Cardiac fibroblast (primary cell): ENCODE measurements around the gene OLFM1.

Experiments used
- DNase-seq, 2 donors: peaks; one replicate each; pipeline versions ENCODE4 v3.0.0 to v3.0.0-alpha.2; 2010; ENCODE audit warnings: low read depth in 2 of 2
- H3K4me3 ChIP-seq, 2 donors: replicated peaks in 1 of 2; 1 replicate in 1 of 2; 2 replicates in 1 of 2; pipeline ENCODE4 v1.5.1; 2011; ENCODE audit warnings: low read depth in 2 of 2, low read length in 2 of 2, mild to moderate bottlenecking in 2 of 2, moderate library complexity in 1 of 2
- TF ChIP-seq, protein P1 (sequence below): IDR thresholded peaks from one replicate; pipeline ENCODE4 v1.5.1; 2011; ENCODE audit warnings: low read depth, mild to moderate bottlenecking, low read length, inconsistent platforms

Gene OLFM1

DNA sequence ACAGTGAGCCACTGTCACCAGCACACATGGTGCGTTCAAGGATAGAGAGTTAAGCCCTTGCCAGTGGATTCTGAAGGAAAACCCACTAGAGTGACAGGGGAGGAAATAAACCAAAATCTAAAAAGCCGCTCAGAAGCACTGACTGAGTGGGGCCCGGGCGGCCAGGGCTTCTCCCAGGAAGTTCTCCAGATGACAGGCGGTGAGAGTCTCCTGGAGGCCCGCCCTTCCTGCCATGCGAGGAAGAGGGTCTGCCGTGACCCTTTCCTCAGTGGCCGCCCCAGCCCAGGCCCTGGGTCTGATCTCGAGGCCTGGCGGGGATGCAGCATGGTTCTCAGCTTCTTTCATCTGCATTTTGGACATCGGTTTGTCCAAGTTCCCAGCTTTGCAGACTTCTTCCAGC, 14.9 kb downstream of the OLFM1 start:
- DNase-seq: no peak
- TF ChIP-seq, protein P1, sequence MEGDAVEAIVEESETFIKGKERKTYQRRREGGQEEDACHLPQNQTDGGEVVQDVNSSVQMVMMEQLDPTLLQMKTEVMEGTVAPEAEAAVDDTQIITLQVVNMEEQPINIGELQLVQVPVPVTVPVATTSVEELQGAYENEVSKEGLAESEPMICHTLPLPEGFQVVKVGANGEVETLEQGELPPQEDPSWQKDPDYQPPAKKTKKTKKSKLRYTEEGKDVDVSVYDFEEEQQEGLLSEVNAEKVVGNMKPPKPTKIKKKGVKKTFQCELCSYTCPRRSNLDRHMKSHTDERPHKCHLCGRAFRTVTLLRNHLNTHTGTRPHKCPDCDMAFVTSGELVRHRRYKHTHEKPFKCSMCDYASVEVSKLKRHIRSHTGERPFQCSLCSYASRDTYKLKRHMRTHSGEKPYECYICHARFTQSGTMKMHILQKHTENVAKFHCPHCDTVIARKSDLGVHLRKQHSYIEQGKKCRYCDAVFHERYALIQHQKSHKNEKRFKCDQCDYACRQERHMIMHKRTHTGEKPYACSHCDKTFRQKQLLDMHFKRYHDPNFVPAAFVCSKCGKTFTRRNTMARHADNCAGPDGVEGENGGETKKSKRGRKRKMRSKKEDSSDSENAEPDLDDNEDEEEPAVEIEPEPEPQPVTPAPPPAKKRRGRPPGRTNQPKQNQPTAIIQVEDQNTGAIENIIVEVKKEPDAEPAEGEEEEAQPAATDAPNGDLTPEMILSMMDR: no peak
- H3K4me3 ChIP-seq: no peak overlapping the region

DNA sequence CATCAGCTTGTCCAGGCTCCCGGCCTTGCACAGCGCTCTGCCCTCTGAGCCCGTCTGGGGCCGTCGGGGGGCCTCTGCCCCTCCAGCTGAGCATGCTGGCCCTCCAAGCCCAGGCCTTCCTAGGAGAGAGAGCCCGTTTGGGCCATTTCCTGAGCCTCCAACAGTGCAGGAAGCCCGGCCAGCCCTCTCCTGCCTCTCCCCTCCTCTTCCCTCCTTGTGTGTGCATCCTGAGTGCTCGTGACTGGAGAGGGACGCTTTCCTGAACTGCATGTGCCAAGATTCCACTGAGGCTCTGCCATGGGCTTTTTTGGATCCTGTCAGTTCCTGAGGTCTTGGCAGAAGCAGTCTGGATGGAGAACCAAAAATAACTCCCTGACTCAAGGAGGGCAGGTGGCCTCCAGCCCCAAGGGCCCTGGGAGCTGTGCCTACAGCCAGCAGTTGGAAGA, 15.6 kb downstream of the OLFM1 start:
- H3K4me3 ChIP-seq: no peak overlapping the region
- TF ChIP-seq, protein P1: no peak
- DNase-seq: no peak

DNA sequence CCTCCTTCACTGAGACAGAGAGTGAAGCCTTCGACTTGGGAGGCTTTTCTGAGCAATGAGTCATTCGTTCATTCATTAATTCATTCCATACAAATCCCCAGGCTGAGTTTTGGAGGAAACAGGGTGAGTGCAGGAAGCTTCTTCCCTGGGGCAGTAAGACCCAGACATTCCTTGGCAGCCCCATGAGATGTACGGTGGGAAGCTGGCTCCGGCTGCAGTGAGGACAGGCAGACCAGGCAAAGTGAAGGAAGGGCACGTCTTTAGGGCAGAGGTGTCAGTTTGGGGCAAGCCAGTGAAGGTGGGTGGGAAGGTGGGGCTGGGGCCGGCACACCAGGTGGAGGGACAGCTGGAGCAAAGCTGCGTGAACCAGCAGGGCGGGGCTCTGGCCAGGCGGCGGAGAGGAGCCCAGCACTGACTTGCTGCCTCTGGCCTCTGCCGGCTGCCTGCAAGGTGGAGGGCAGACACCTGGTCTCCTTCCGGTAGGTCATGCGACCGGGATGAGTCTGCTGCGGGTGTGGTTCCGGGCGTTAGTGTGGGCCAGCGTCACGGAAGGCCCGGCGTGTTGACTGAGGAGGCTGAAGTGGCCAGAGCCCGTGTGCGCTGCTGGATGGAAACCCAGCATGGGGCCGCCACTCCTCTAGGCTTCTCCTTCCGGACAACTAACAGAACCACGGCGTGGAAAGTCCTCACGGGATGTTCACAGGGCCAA, 16.6 kb downstream of the OLFM1 start:
- no peak overlapping the region for H3K4me3 ChIP-seq
- TF ChIP-seq, protein P1: no peak
- DNase-seq: no peak

DNA sequence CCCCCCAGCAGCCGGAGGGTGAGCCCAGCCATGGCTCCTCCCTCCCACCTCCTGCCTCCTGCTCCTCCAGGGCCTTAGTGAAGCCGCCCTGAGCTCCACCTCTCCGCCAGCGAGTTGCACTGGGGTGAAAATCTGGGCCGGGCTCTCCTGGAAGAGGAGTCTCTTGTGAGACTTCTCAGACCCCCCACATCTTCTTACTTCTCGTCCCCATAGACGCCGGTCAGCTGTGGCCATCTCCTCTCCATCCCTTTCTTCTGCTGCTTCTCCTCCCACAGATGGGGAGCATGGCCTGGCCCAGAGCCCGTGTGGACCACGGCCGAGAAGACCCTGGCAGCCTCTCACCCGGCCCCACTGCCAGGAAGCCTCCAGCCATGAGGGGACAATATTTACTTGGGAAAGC, 17.3 kb downstream of the OLFM1 start:
- DNase-seq: no peak
- TF ChIP-seq, protein P1: no peak
- no peak overlapping the region for H3K4me3 ChIP-seq

DNA sequence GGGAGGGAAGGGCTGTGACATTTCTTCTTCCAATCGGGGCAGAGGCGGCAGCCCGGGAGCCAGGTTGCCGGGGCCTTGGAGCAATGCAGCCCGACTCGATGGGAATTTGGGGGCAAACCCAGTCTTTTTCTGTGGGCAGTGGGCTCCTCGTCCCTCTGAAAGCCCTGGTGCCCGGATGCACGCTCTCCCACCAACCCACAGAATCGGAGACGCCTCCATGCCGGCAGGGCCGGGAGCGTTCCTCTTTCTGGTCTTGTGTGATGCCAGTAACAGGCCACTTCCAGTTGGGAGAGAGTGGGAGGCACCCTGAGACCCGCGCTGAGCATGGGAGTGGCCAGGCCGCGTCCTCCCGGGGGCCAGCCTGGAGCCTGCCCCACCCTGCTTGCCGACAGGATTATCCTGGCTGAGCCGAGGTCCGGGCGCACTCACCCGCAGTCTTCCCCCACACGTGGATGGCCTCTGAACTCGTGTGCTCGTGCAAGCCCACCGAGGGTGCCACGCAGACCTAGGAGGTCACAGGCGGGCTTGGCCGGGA, 17.8 kb downstream of the OLFM1 start:
- H3K4me3 ChIP-seq: no peak overlapping the region
- TF ChIP-seq, protein P1: no peak
- DNase-seq: no peak

DNA sequence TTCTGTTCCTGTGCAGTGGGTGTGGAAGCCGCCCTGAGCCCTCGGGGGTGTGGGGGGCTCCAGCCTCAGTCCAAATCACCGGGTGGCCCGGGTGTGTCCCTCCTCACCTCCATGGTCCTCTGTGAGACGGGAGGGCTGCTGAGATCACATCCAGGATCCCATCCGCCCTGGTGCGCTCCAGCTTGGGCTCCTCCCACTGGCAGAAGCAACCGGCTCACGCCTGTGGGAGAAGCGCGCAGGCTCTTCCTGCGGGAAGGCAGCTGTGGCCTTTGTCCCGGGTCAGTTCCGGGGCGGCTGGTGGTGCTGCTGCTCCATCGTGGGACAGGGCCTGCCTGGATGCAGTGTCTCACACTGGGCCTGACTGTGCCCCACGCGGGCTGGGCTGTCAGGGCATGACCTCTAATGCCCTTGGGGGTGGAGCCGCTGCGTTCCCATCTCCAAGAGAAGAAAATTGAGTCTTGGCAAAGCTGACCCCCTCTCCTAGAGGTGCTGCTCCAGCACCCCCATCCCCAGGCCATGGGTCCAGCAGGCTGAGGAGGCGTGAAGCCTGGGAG, 18.5 kb downstream of the OLFM1 start:
- no peak overlapping the region for H3K4me3 ChIP-seq
- no peak for DNase-seq
- TF ChIP-seq, protein P1: no peak
